Small intestine (tissue), 7 donors: Measurements from ENCODE around the gene GUCY1A2. TPM values are rescaled to one million over a fixed set of nuclear protein-coding genes. Genes with fewer than 3 reads are reported as not detected.

Experiments
- DNase-seq, 2 donors: peaks; one replicate each; pipeline versions ENCODE4 v3.0.0 to v3.0.0-alpha.2; 2013
- FAIRE-seq: peaks from 2 replicates; lab custom pipeline; 2012; peaks lifted over from hg19 to GRCh38; lab: Jason Lieb, UNC
- H3K27ac ChIP-seq, 3 donors: one replicate each; pipeline ENCODE4 v1.5.1; 2013; ENCODE audit warnings: low read length in 2 of 3, mild to moderate bottlenecking in 2 of 3, control low read depth in 1 of 3, inconsistent platforms in 1 of 3, low read depth in 1 of 3, moderate library complexity in 1 of 3
- H3K27me3 ChIP-seq, 3 donors: one replicate each; pipeline ENCODE4 v1.6.1; 2013; ENCODE audit warnings: low read length in 3 of 3, inconsistent platforms in 1 of 3; ENCODE audit not compliant: control insufficient read depth in 3 of 3, insufficient read depth in 3 of 3
- H3K36me3 ChIP-seq, 3 donors: one replicate each; pipeline ENCODE4 v1.6.1; 2013; ENCODE audit warnings: low read length in 3 of 3, inconsistent platforms in 1 of 3, low read depth in 1 of 3, mild to moderate bottlenecking in 1 of 3, moderate library complexity in 1 of 3; ENCODE audit not compliant: control insufficient read depth in 3 of 3, insufficient read depth in 2 of 3
- H3K4me1 ChIP-seq, 3 donors: one replicate each; pipeline ENCODE4 v1.6.1; 2013; ENCODE audit warnings: low read length in 2 of 3, inconsistent platforms in 1 of 3, low read depth in 1 of 3, mild to moderate bottlenecking in 1 of 3, moderate library complexity in 1 of 3; ENCODE audit not compliant: control insufficient read depth in 3 of 3, insufficient read depth in 2 of 3
- H3K4me3 ChIP-seq, 3 donors: one replicate each; pipeline ENCODE4 v1.5.1; 2013; ENCODE audit warnings: low read length in 3 of 3, control low read depth in 1 of 3, inconsistent platforms in 1 of 3, low read depth in 1 of 3, mild to moderate bottlenecking in 1 of 3, moderate library complexity in 1 of 3
- H3K9me3 ChIP-seq, 2 donors: one replicate each; pipeline ENCODE4 v1.6.1; 2013; ENCODE audit warnings: low read depth in 1 of 2, low read length in 1 of 2; ENCODE audit not compliant: control insufficient read depth in 2 of 2, insufficient read depth in 1 of 2
- WGBS, 3 donors: extraction: QIAGEN DNeasy Blood & Tissue Kit; methylation state at CpG; one replicate each; pipeline ENCODE4 v1.1.7; 2013; 5-methylcytosine and 5-hydroxymethylcytosine counted together
- polyA plus RNA-seq, 4 donors: library from polyadenylated mRNA; stranded (reverse) in 3 of 4; unstranded in 1 of 4; fragments of 200-250 nt in 3 of 4; fragments of 120-200 nt in 1 of 4; gene quantifications; one replicate each; pipeline versions ENCODE4 v1.2.1 to v1.2.3, GENCODE V29; 2013
- donor health status: healthy with polysubstance abuse.
- donor health status: control.
- donor health status: control.
- donor health status: Bipolar disorder and iron deficiency.
- donor health status: healthy.

GUCY1A2 gene
- polyA plus RNA-seq, 4 donors, result under 0.01 to 1.4 (median 1.0) TPM; not detected in 1

DNA sequence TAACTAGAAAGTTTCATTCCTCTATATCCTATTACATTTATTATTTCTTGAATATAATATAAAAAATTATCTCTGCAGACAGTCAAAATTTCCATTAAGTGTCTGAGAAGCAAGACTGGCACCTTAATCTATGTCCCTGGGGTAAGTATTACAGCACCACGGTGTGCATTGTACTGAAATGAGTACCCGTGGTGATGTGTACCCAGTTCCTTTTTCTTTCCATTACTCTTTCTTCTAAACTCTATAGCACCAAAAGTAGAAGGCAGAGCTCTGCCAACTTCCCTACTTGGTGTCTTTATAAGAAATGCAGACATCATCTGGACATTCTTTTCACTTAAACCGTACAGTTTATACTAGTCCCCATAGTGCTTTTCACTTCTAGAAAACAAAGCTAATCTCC, 161.7 kb downstream of the GUCY1A2 start:
- FAIRE-seq (no peak), DNase-seq (no peak)
- Histone ChIP-seq H3K36me3 (no peaks in the 10 kb centered on the region), H3K4me3 (no peak overlapping the region), H3K9me3 (peaks cover 2 to 9% of the 10 kb centered on the region in 2 donors), H3K27ac (no peak overlapping the region), H3K27me3 (no peaks in the 10 kb centered on the region), H3K4me1 (no peaks in the 10 kb centered on the region)
- 64 to 77% (median 72%) methylated on average over 3 of the region's 3 CpGs for WGBS, 3 donors

- no peak for DNase-seq
- Histone ChIP-seq H3K27ac (no peak overlapping the region), H3K36me3 (no peaks in the 10 kb centered on the region), H3K27me3 (no peaks in the 10 kb centered on the region), H3K9me3 (peaks cover 2 to 9% of the 10 kb centered on the region in 2 donors), H3K4me3 (no peak overlapping the region), H3K4me1 (no peaks in the 10 kb centered on the region)
- 91 to 96% (median 95%) methylated on average over 7 of the region's 7 CpGs for WGBS, 3 donors
- no peak for FAIRE-seq
Observed at GRCh38 chr11:106854429-106854828, 163.8 kb downstream of the GUCY1A2 start.

GRCh38 chr11:106853850-106854401, 164.3 kb downstream of the GUCY1A2 start:
- WGBS, 3 donors, result 72 to 84% (median 73%) methylated on average over 1 of the region's 1 CpG
- no peak for FAIRE-seq
- no peak for DNase-seq

DNA sequence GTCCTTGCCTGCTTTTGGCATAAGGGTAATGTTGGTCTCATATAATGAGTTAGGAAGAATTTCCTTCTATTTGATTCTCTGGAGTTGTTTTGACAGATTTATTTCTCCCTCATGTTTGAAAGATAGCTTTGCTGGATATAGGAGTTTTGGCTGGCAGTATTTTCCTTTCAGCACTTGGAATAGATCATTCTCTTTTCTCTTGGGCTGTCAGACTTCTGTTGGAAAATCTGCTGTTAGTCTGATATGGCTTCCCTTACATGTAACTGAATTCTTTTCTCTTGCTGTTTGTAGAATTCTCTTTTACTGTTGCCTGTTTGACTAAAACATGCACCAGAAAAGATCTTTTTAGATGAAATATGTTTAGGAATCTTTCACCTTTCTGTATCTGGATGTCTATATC, 165.5 kb downstream of the GUCY1A2 start:
- no peak for FAIRE-seq
- Histone ChIP-seq H3K4me1 (no peaks in the 10 kb centered on the region), H3K9me3 (peaks cover 2 to 9% of the 10 kb centered on the region in 2 donors), H3K27me3 (no peaks in the 10 kb centered on the region), H3K4me3 (no peak overlapping the region), H3K36me3 (no peaks in the 10 kb centered on the region), H3K27ac (no peak overlapping the region)
- no peak for DNase-seq

More at GRCh38 chr11:106853850-106854401, 164.3 kb downstream of the GUCY1A2 start:
- Histone ChIP-seq H3K27ac (no peak overlapping the region), H3K27me3 (no peaks in the 10 kb centered on the region), H3K4me3 (no peak overlapping the region), H3K36me3 (no peaks in the 10 kb centered on the region), H3K4me1 (no peaks in the 10 kb centered on the region), H3K9me3 (peaks cover 2 to 9% of the 10 kb centered on the region in 2 donors)

GRCh38 chr11:106848526-106848925, 169.8 kb downstream of the GUCY1A2 start:
- Histone ChIP-seq H3K27ac (no peak overlapping the region), H3K27me3 (no peaks in the 10 kb centered on the region), H3K36me3 (no peaks in the 10 kb centered on the region), H3K4me1 (no peaks in the 10 kb centered on the region), H3K9me3 (no peaks in the 10 kb centered on the region), H3K4me3 (no peak overlapping the region)
- FAIRE-seq, result no peak
- DNase-seq, result no peak

DNA sequence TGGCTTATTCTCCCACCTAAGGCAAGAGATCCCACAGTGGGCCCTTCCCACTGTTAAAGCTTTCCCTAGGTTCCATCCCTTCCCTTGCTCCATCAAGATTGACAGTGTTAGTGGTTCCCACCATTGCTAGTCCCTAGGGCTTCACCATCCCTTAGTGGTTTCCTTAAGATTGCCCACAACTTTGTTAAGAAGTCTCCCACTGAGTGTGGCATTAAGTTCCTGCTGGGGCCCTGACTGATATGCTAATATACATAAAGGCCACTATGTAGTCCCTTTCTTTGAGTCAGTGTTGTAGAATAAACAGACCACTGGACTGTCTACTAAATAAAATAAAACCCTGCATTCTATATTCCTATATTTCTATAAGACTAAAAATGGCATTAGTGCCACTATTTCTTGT, 176.1 kb downstream of the GUCY1A2 start:
- no peak for DNase-seq
- H3K9me3 ChIP-seq, result no peaks in the 10 kb centered on the region
- FAIRE-seq, result no peak
- no peak overlapping the region for H3K27ac ChIP-seq
- H3K4me3 ChIP-seq, result no peak overlapping the region
- peaks cover 0 to 2% (median 0%) of the 10 kb centered on the region in 3 donors for H3K27me3 ChIP-seq
- no peaks in the 10 kb centered on the region for H3K4me1 ChIP-seq
- H3K36me3 ChIP-seq, result no peaks in the 10 kb centered on the region

DNA sequence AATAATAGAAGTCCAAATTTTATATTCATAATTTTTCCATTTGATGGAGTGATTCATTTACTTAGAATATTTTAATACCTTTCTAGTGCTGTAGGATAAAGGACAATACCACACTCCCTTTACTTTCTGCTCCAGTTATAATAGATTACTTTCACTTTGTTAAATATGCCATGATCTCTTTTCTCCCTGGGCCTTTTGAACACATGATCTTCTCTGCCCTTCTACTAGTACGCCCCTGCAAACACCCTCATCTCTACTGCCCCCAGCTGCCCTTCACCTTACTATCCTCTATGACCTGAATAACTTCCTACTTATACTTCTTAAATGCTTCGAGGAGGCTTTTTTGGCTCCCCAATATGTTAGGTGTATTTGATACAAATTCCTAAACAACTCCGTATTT, 177.3 kb downstream of the GUCY1A2 start:
- no peak overlapping the region for H3K27ac ChIP-seq
- 62 to 79% (median 71%) methylated on average over 3 of the region's 3 CpGs for WGBS, 3 donors
- no peak for FAIRE-seq

GRCh38 chr11:106840146-106840545, 178.1 kb downstream of the GUCY1A2 start:
- WGBS, 3 donors, result 57 to 72% (median 68%) methylated on average over 1 of the region's 1 CpG
- Histone ChIP-seq H3K27ac (no peak overlapping the region), H3K4me3 (no peak overlapping the region), H3K36me3 (no peaks in the 10 kb centered on the region), H3K4me1 (no peaks in the 10 kb centered on the region), H3K9me3 (no peaks in the 10 kb centered on the region), H3K27me3 (peaks cover 0 to 2% (median 0%) of the 10 kb centered on the region in 3 donors)
- DNase-seq, result no peak
- FAIRE-seq, result no peak

More for the DNA sequence above, 177.3 kb downstream of the GUCY1A2 start:
- H3K36me3 ChIP-seq, result no peaks in the 10 kb centered on the region
- H3K27me3 ChIP-seq, result peaks cover 0 to 2% (median 0%) of the 10 kb centered on the region in 3 donors
- no peaks in the 10 kb centered on the region for H3K4me1 ChIP-seq
- no peak overlapping the region for H3K4me3 ChIP-seq
- no peaks in the 10 kb centered on the region for H3K9me3 ChIP-seq
- no peak for DNase-seq

DNA sequence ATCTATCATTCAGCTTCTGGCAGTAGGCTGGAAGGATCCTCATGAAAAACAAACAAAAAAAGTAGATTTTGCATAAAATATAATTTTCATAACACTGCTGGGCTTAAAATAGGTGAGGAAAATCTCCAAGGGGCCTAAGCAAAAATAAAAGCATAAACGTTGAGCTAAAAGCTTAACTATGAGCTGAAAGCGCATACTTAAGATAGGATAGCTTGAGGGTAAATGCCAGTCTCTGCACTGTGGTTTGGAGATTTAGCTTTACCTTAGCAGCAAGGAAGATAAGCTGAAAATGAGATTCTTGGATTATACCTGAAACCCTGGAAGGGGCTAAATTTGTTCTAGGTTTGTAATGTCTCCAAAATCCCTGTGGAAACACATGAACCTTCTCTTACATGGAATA, 183.7 kb downstream of the GUCY1A2 start:
- 78 to 86% (median 83%) methylated on average over 2 of the region's 2 CpGs for WGBS, 3 donors
- Histone ChIP-seq H3K4me3 (no peak overlapping the region), H3K27ac (no peak overlapping the region), H3K36me3 (no peaks in the 10 kb centered on the region), H3K27me3 (no peaks in the 10 kb centered on the region), H3K4me1 (no peaks in the 10 kb centered on the region), H3K9me3 (no peaks in the 10 kb centered on the region)
- FAIRE-seq (no peak), DNase-seq (no peak)
